GM18907 (cell line): ENCODE measurements around the gene PRM3.

Source experiments
- ATAC-seq: cut with Tn5 transposase; IDR thresholded peaks from one replicate; pipeline ENCODE4 v1.9.1; 2021; ENCODE audit warnings: mild to moderate bottlenecking, moderate library complexity; ENCODE audit not compliant: unreplicated experiment

PRM3 gene

GRCh38 chr16:11259655-11260595 lies 13.5 kb downstream of the PRM3 start:
- no peak for ATAC-seq

- no peak for ATAC-seq
Observed at GRCh38 chr16:11258553-11259492, 14.6 kb downstream of the PRM3 start.

GRCh38 chr16:11257131-11257938 lies 16.1 kb downstream of the PRM3 start:
- no peak for ATAC-seq

GRCh38 chr16:11256661-11257130 lies 16.7 kb downstream of the PRM3 start:
- ATAC-seq = no peak

GRCh38 chr16:11255737-11256660 lies 17.4 kb downstream of the PRM3 start, which contains the start of gene SOCS1:
Gene SOCS1 (minus strand): TSS chr16:11256204. CDS start chr16:11255478, 726 bp downstream.
- ATAC-seq = peak; percentile 59

- ATAC-seq = peak; percentile 3
Observed at GRCh38 chr16:11254913-11255736, 18.3 kb downstream of the PRM3 start.

- ATAC-seq = no peak
Observed at GRCh38 chr16:11253995-11254912, 19.2 kb downstream of the PRM3 start.

GRCh38 chr16:11253009-11253994 lies 20.1 kb downstream of the PRM3 start:
- no peak for ATAC-seq

- ATAC-seq = no peak
Observed at GRCh38 chr16:11252482-11252931, 20.9 kb downstream of the PRM3 start.

GRCh38 chr16:11251525-11252481 lies 21.6 kb downstream of the PRM3 start:
- no peak for ATAC-seq

- no peak for ATAC-seq
Observed at GRCh38 chr16:11250786-11251524, 22.5 kb downstream of the PRM3 start.

GRCh38 chr16:11250091-11250785 lies 23.2 kb downstream of the PRM3 start:
- no peak for ATAC-seq

- ATAC-seq = no peak
Observed at GRCh38 chr16:11249233-11250061, 24.0 kb downstream of the PRM3 start.
